Common myeloid progenitor, CD34-positive (primary cell): Measurements from ENCODE around the gene IL12RB2.

Experiments used
- CTCF ChIA-PET: fragments of 350-600 bp; sonication (Branson Sonifier 250); formaldehyde crosslinking; loops from one replicate; lab custom pipeline; 2021; ENCODE audit warnings: antibody characterized with exemption; lab: Charles Lee
- POLR2A ChIA-PET: fragments of 350-600 bp; sonication (Branson Sonifier 250); formaldehyde crosslinking; loops from one replicate; lab custom pipeline; 2021; ENCODE audit warnings: antibody characterized with exemption; lab: Charles Lee
- DNase-seq, 3 donors: peaks; one replicate each; pipeline versions ENCODE4 v3.0.0 to v3.0.0-alpha.2; 2013
- H3K27ac ChIP-seq, 2 experiments: 1 replicate in 1 of 2; 2 replicates in 1 of 2; pipeline ENCODE4 v1.7.0; 2013; ENCODE audit warnings: inconsistent platforms in 2 of 2, low read length in 2 of 2, mild to moderate bottlenecking in 2 of 2, low read depth in 1 of 2, moderate library complexity in 1 of 2; ENCODE audit not compliant: severe bottlenecking in 2 of 2, insufficient read depth in 1 of 2, poor library complexity in 1 of 2
- H3K27me3 ChIP-seq, 5 experiments: replicated peaks in 2 of 5; 1 replicate in 3 of 5; 2 replicates in 2 of 5; pipeline versions ENCODE4 v1.6.1 to v1.7.0; 2013; ENCODE audit warnings: low read length in 4 of 5, mild to moderate bottlenecking in 2 of 5, moderate library complexity in 2 of 5, inconsistent platforms in 1 of 5; ENCODE audit not compliant: insufficient read depth in 5 of 5, control insufficient read depth in 4 of 5
- H3K36me3 ChIP-seq, 4 experiments: 1 replicate in 2 of 4; 2 replicates in 2 of 4; pipeline versions ENCODE4 v1.6.1 to v1.7.0; 2013; ENCODE audit warnings: low read length in 3 of 4, control low read depth in 1 of 4, mild to moderate bottlenecking in 1 of 4; ENCODE audit not compliant: control insufficient read depth in 4 of 4, insufficient read depth in 4 of 4
- H3K4me1 ChIP-seq, 4 experiments: 1 replicate in 3 of 4; 2 replicates in 1 of 4; pipeline versions ENCODE4 v1.6.1 to v1.7.1; 2013; ENCODE audit warnings: low read length in 3 of 4, mild to moderate bottlenecking in 3 of 4, control low read depth in 1 of 4, inconsistent platforms in 1 of 4, moderate library complexity in 1 of 4; ENCODE audit not compliant: control insufficient read depth in 4 of 4, insufficient read depth in 4 of 4; ENCODE audit errors: control extremely low read depth in 1 of 4
- H3K4me3 ChIP-seq, 7 experiments: 1 replicate in 4 of 7; 2 replicates in 3 of 7; pipeline versions ENCODE4 v1.5.1 to v1.7.0; 2013; ENCODE audit warnings: mild to moderate bottlenecking in 7 of 7, low read length in 6 of 7, moderate library complexity in 6 of 7, inconsistent platforms in 2 of 7, low read depth in 2 of 7, control low read depth in 1 of 7; ENCODE audit not compliant: insufficient read depth in 4 of 7, control insufficient read depth in 1 of 7; ENCODE audit errors: extremely low read depth in 1 of 7
- H3K9me3 ChIP-seq, 5 experiments: 1 replicate in 4 of 5; 2 replicates in 1 of 5; pipeline versions ENCODE4 v1.6.1 to v1.7.1; 2013; ENCODE audit warnings: low read length in 4 of 5, mild to moderate bottlenecking in 2 of 5, inconsistent platforms in 1 of 5, low read depth in 1 of 5, moderate library complexity in 1 of 5; ENCODE audit not compliant: control insufficient read depth in 4 of 5, insufficient read depth in 2 of 5; ENCODE audit errors: control extremely low read depth in 1 of 5
- WGBS: methylation state at CpG from one replicate; pipeline ENCODE4 v1.1.5; 2013; ENCODE audit not compliant: insufficient coverage; 5-methylcytosine and 5-hydroxymethylcytosine counted together

IL12RB2 gene

GRCh38 chr1:67431869-67432578, 124.4 kb downstream of the IL12RB2 start:
- WGBS, result 43% methylated on average over 1 of the region's 8 CpGs
- ChIA-PET CTCF (interaction anchor here (0.7 to 2.4 kb wide), 6 partner anchors 10 to 69 kb away, joined by 3 to 11 read pairs (median 4); no protein-coding TSS in a partner anchor), POLR2A (interaction anchor here (0.6 to 1.0 kb wide), 3 partner anchors 23 to 148 kb away, joined by 3 read pairs; no protein-coding TSS in a partner anchor)
- Histone ChIP-seq H3K4me3 (no peak overlapping the region), H3K36me3 (peaks cover 0 to 17% (median under 1%) of the 10 kb centered on the region in 4 experiments), H3K27me3 (no peaks in the 10 kb centered on the region), H3K9me3 (no peaks in the 10 kb centered on the region), H3K27ac (peak overlapping the region in 1 of 2 experiments; percentile 92), H3K4me1 (peaks cover 18 to 54% (median 36%) of the 10 kb centered on the region in 4 experiments)
- no peak for DNase-seq

DNA sequence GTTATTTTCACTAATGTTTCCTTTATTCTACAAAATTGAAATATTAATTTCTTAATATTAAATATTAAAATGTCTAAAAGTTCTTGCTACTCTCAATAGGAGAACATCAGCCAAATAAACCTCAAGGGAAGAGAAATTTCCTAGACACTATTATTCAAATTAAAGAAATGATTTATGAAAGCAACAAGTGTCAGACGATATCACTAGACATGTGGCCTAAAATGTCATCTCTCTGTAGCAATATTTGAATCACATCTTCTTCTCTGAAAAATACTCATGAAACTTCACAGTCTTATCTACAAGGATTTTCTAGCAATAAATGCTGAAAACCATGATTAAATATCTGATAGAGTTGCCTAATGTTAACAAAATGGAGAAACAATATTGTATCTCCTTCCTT, 125.1 kb downstream of the IL12RB2 start:
- Histone ChIP-seq H3K4me3 (no peak overlapping the region), H3K27ac (no peak overlapping the region), H3K27me3 (no peaks in the 10 kb centered on the region), H3K9me3 (no peaks in the 10 kb centered on the region), H3K36me3 (peaks cover 0 to 12% (median under 1%) of the 10 kb centered on the region in 4 experiments), H3K4me1 (peaks cover 18 to 47% (median 33%) of the 10 kb centered on the region in 4 experiments)
- ChIA-PET POLR2A (interaction anchor here (0.6 to 1.0 kb wide), 2 partner anchors 23 to 34 kb away, joined by 3 read pairs; no protein-coding TSS in a partner anchor), CTCF (interaction anchor here (0.7 to 2.4 kb wide), 5 partner anchors 9 to 68 kb away, joined by 3 to 11 read pairs (median 3); no protein-coding TSS in a partner anchor)
- no peak for DNase-seq
- no CpG with 5 or more reads among the region's 1 CpG for WGBS

DNA sequence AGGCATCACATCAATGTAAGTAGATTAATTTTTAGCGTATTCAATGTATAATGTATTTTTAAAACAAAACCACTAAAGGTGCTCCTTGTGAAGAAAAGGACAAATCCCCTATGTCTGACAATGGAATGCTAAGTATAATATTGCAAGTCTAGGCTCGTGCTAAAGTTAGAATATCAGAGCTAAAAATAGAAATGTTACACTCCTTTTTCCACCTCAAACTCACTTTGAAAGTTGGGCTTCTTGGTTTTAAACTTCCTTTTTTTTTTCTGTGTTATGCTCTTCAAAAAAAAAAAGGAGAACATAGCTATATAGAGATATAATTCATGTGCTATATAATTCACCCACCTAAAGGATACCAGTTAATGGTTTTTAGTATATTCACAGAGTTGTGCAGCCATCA, 126.2 kb downstream of the IL12RB2 start:
- peak in 2 of 3 donors; percentile 70 to 75 for DNase-seq
- Histone ChIP-seq H3K4me1 (peaks cover 13 to 37% (median 28%) of the 10 kb centered on the region in 4 experiments), H3K27ac (no peak overlapping the region), H3K4me3 (peak overlapping the region in 1 of 7 experiments; percentile 55), H3K9me3 (no peaks in the 10 kb centered on the region), H3K27me3 (no peaks in the 10 kb centered on the region), H3K36me3 (peaks cover 0 to 7% (median under 1%) of the 10 kb centered on the region in 4 experiments)
- ChIA-PET CTCF (interaction anchor here (0.6 to 0.7 kb wide), 3 partner anchors 35 to 69 kb away, joined by 3 to 4 read pairs (median 3); no protein-coding TSS in a partner anchor), POLR2A (interaction anchor here (0.6 to 0.7 kb wide), 2 partner anchors 120 to 240 kb away, joined by 4 to 8 read pairs; no protein-coding TSS in a partner anchor)
- WGBS, result no CpG with 5 or more reads among the region's 2 CpGs

- CTCF ChIA-PET, result interaction anchor here (0.7 kb wide), 1 partner anchor 69 kb away, joined by 3 read pairs; no protein-coding TSS in a partner anchor
- Histone ChIP-seq H3K27ac (no peak overlapping the region), H3K36me3 (peaks cover 0 to under 1% (median 0%) of the 10 kb centered on the region in 4 experiments), H3K9me3 (no peaks in the 10 kb centered on the region), H3K27me3 (no peaks in the 10 kb centered on the region), H3K4me1 (peaks cover 10 to 37% (median 25%) of the 10 kb centered on the region in 4 experiments), H3K4me3 (no peak overlapping the region)
- no peak for DNase-seq
- POLR2A ChIA-PET, result interaction anchor here (0.7 kb wide), 1 partner anchor 241 kb away, joined by 4 read pairs; no protein-coding TSS in a partner anchor
- no CpG with 5 or more reads among the region's 2 CpGs for WGBS
Measured at GRCh38 chr1:67434491-67434890, 126.8 kb downstream of the IL12RB2 start.

GRCh38 chr1:67436511-67437055, 128.9 kb downstream of the IL12RB2 start:
- no peaks in the 10 kb centered on the region for H3K27me3 ChIP-seq
- ChIA-PET POLR2A (no interaction called here), CTCF (interaction anchor here (2.5 kb wide), 1 partner anchor 26 kb away, joined by 5 read pairs; no protein-coding TSS in a partner anchor)
- H3K36me3 ChIP-seq, result no peaks in the 10 kb centered on the region
- no peak for DNase-seq
- no peaks in the 10 kb centered on the region for H3K9me3 ChIP-seq
- 100% methylated on average over 1 of the region's 4 CpGs for WGBS
- H3K4me1 ChIP-seq, result peaks cover 15 to 35% (median 26%) of the 10 kb centered on the region in 4 experiments
- no peak overlapping the region for H3K27ac ChIP-seq
- H3K4me3 ChIP-seq, result no peak overlapping the region

DNA sequence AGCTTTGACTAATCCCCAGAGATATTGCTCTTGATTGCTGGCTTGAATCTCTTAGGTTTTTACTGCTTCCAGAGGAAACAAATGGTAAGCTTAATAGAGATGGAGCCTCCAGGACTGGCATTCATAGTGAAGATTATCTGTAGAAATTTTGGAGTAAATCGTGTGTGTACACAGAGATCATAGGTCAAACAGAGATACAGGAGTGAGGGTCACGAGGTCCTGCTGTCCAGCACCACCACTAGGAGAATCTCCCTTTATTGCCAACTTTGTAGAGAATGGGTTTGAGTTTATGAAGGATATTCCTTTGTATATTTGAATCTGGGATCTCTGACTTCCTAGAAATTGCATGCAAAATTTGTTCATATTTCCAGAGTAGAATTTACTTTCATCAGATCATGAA, 130.3 kb downstream of the IL12RB2 start:
- Histone ChIP-seq H3K36me3 (no peaks in the 10 kb centered on the region), H3K4me3 (no peak overlapping the region), H3K9me3 (no peaks in the 10 kb centered on the region), H3K27ac (no peak overlapping the region), H3K4me1 (peaks cover 12 to 29% (median 24%) of the 10 kb centered on the region in 4 experiments), H3K27me3 (no peaks in the 10 kb centered on the region)
- POLR2A ChIA-PET, result no interaction called here
- DNase-seq, result no peak
- WGBS, result 100% methylated on average over 2 of the region's 2 CpGs
- CTCF ChIA-PET, result interaction anchor here (0.8 to 2.5 kb wide), 2 partner anchors 25 to 224 kb away, joined by 3 to 5 read pairs; no protein-coding TSS in a partner anchor
